Keratinocyte (primary cell): ENCODE measurements around the gene CHRNA7. TPM values are rescaled to one million over a fixed set of nuclear protein-coding genes. Genes with fewer than 3 reads are reported as not detected.

Experiments
- DNase-seq: peaks from one replicate; pipeline ENCODE4 v3.0.0-alpha.2; 2011; ENCODE audit warnings: low read depth, missing footprints, low spot score
- FAIRE-seq: peaks from 2 replicates; lab custom pipeline; 2011; peaks lifted over from hg19 to GRCh38; lab: Jason Lieb, UNC
- H2AFZ ChIP-seq: 2 replicates; pipeline ENCODE4 v1.6.0; 2012; ENCODE audit warnings: low read length, control low read depth, inconsistent platforms; ENCODE audit not compliant: control insufficient read depth
- H3K27ac ChIP-seq: 2 replicates; pipeline ENCODE4 v1.5.1; 2011; ENCODE audit warnings: low read length; ENCODE audit not compliant: control insufficient read depth, insufficient read depth
- H3K27me3 ChIP-seq: 3 replicates; pipeline ENCODE4 v1.6.0; 2011; ENCODE audit warnings: low read length; ENCODE audit not compliant: control insufficient read depth, insufficient read depth; ENCODE audit errors: extremely low read depth
- H3K36me3 ChIP-seq, 2 experiments: 2 replicates in 1 of 2; 3 replicates in 1 of 2; pipeline ENCODE4 v1.5.1; 2011; ENCODE audit warnings: low read length in 2 of 2, mild to moderate bottlenecking in 1 of 2; ENCODE audit not compliant: control insufficient read depth in 2 of 2, insufficient read depth in 2 of 2; ENCODE audit errors: extremely low read depth in 1 of 2
- H3K4me1 ChIP-seq: 3 replicates; pipeline ENCODE4 v1.5.1; 2011; ENCODE audit warnings: low read length; ENCODE audit not compliant: control insufficient read depth, insufficient read depth; ENCODE audit errors: extremely low read depth
- H3K4me2 ChIP-seq: 3 replicates; pipeline ENCODE4 v1.6.0; 2011; ENCODE audit warnings: low read depth, low read length; ENCODE audit not compliant: control insufficient read depth, insufficient read depth; ENCODE audit errors: extremely low read depth
- H3K4me3 ChIP-seq, 3 experiments: fragments of 200-600 bp in 1 of 3; sonication (generic) in 1 of 3; 2 replicates in 2 of 3; 3 replicates in 1 of 3; pipeline ENCODE4 v1.5.1; 2011 to 2016; ENCODE audit warnings: low read length in 3 of 3, mild to moderate bottlenecking in 3 of 3, control low read depth in 2 of 3, inconsistent platforms in 1 of 3, low read depth in 1 of 3, mixed read lengths in 1 of 3, mixed run types in 1 of 3, moderate library complexity in 1 of 3; ENCODE audit not compliant: control insufficient read depth in 2 of 3, insufficient read depth in 2 of 3; ENCODE audit errors: extremely low read depth in 1 of 3
- H3K79me2 ChIP-seq: 2 replicates; pipeline ENCODE4 v1.6.0; 2012; ENCODE audit warnings: low read length; ENCODE audit not compliant: control insufficient read depth, insufficient read depth
- H3K9ac ChIP-seq: 3 replicates; pipeline ENCODE4 v1.6.0; 2011; ENCODE audit warnings: low read length; ENCODE audit not compliant: control insufficient read depth, insufficient read depth; ENCODE audit errors: extremely low read depth
- H3K9me1 ChIP-seq: 3 replicates; pipeline ENCODE4 v1.6.0; 2011; ENCODE audit warnings: low read length; ENCODE audit not compliant: control insufficient read depth, insufficient read depth; ENCODE audit errors: extremely low read depth
- H3K9me3 ChIP-seq: 2 replicates; pipeline ENCODE4 v1.5.1; 2012; ENCODE audit warnings: low read depth, low read length; ENCODE audit not compliant: control insufficient read depth
- H4K20me1 ChIP-seq: 3 replicates; pipeline ENCODE4 v1.6.0; 2011; ENCODE audit warnings: low read length; ENCODE audit not compliant: control insufficient read depth, insufficient read depth; ENCODE audit errors: extremely low read depth
- EZH2 ChIP-seq: IDR thresholded peaks from one replicate; pipeline ENCODE4 v1.6.1; 2012; ENCODE audit warnings: inconsistent platforms, mild to moderate bottlenecking, low read length, moderate library complexity
- dilution Hi-C: fragments of 300-500 bp; cut with MboI; formaldehyde crosslinking; loops from one replicate; pipeline ENCODE4 v1.7.0; 2020; ENCODE audit warnings: low sequenced_read_pairs; ENCODE audit not compliant: extremely low pct_ligation_motif_present
- polyA plus RNA-seq, 5 experiments: library from polyadenylated mRNA; depleted of rRNA in 3 of 5; stranded (reverse) in 3 of 5; stranded (forward) in 1 of 5; unstranded in 1 of 5; fragments of >200 nt; gene quantifications; 1 replicate in 1 of 5; 2 replicates in 3 of 5; 3 replicates in 1 of 5; pipeline versions ENCODE4 v1.2.1 to v1.2.3, GENCODE V29; 2011 to 2012; ENCODE audit warnings: missing spikeins in 2 of 5, low read depth in 1 of 5, low replicate concordance in 1 of 5
- TF ChIP-seq, protein P1 (sequence below), 3 experiments: IDR thresholded peaks in 1 of 3; conservative IDR thresholded peaks in 1 of 3; optimal IDR thresholded peaks in 1 of 3; 2 replicates in 2 of 3; 3 replicates in 1 of 3; pipeline versions ENCODE3 to v1.5.1; 2011; ENCODE audit warnings: low read length in 3 of 3, mild to moderate bottlenecking in 3 of 3, moderate library complexity in 2 of 3, control low read depth in 1 of 3, inconsistent platforms in 1 of 3; ENCODE audit not compliant: insufficient read depth in 2 of 3; ENCODE audit errors: extremely low read depth in 1 of 3

Gene CHRNA7
- polyA plus RNA-seq, 1 donor (not counting 4 experiments of a cell fraction or from before 2014, with no cell fraction given), result 0.93 TPM

DNA sequence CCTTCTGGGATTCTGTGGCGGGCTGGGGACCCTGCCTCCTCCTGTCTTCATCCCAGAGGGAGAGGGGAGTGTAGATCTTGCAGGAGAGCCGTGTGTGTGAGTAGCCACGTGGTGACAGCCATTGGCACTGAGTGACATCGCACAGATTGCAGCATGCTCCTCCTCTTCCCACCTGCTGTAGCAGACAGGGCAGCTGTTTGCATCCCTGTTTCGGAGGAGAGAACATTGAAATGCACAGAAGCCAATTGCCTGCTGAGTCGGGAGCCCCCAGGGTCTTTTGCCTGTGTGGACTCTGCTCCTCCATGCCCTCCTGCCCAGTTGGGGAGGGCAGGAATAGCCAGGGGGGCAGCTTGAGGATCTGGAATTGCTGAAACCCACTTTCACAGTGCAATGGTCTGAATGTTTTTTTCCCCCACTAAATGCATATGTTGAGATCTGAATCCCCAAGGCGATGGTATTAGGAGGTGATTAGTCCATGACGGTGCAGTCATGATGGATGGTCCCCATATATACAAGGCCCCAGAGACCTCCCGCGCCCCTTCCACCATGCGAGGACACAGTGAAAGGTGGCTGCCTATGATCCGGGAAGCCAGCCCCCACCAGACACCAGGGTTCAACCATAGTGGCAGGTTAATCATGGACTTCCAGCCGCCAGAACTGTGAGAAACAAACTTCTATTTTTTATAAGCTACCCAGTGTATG lies 66.8 kb downstream of the CHRNA7 start:
- H3K9me1 ChIP-seq, result no peaks in the 10 kb centered on the region
- H3K9ac ChIP-seq, result no peak overlapping the region
- no peak overlapping the region for H2AFZ ChIP-seq
- no peak for DNase-seq
- H3K4me3 ChIP-seq, result no peak overlapping the region
- H3K27me3 ChIP-seq, result no peaks in the 10 kb centered on the region
- TF ChIP-seq, protein P1, sequence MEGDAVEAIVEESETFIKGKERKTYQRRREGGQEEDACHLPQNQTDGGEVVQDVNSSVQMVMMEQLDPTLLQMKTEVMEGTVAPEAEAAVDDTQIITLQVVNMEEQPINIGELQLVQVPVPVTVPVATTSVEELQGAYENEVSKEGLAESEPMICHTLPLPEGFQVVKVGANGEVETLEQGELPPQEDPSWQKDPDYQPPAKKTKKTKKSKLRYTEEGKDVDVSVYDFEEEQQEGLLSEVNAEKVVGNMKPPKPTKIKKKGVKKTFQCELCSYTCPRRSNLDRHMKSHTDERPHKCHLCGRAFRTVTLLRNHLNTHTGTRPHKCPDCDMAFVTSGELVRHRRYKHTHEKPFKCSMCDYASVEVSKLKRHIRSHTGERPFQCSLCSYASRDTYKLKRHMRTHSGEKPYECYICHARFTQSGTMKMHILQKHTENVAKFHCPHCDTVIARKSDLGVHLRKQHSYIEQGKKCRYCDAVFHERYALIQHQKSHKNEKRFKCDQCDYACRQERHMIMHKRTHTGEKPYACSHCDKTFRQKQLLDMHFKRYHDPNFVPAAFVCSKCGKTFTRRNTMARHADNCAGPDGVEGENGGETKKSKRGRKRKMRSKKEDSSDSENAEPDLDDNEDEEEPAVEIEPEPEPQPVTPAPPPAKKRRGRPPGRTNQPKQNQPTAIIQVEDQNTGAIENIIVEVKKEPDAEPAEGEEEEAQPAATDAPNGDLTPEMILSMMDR (optimal IDR thresholded peaks at IDR 0.05 in 1 of 3, IDR thresholded peaks at IDR 0.05 in 1 of 3, conservative IDR thresholded peaks at IDR 0.05 in 1 of 3; ENCODE audit: extremely low read depth in 1 of 3, insufficient read depth in 2 of 3, low read length in 3 of 3), result no peak
- TF ChIP-seq EZH2, result no peak
- no peaks in the 10 kb centered on the region for H3K79me2 ChIP-seq
- no peak overlapping the region for H3K4me2 ChIP-seq
- H4K20me1 ChIP-seq, result no peaks in the 10 kb centered on the region
- no peak overlapping the region for H3K27ac ChIP-seq
- dilution Hi-C loops, result no loop called here
- FAIRE-seq, result no peak
- no peaks in the 10 kb centered on the region for H3K36me3 ChIP-seq
- H3K9me3 ChIP-seq, result no peaks in the 10 kb centered on the region
- no peaks in the 10 kb centered on the region for H3K4me1 ChIP-seq

DNA sequence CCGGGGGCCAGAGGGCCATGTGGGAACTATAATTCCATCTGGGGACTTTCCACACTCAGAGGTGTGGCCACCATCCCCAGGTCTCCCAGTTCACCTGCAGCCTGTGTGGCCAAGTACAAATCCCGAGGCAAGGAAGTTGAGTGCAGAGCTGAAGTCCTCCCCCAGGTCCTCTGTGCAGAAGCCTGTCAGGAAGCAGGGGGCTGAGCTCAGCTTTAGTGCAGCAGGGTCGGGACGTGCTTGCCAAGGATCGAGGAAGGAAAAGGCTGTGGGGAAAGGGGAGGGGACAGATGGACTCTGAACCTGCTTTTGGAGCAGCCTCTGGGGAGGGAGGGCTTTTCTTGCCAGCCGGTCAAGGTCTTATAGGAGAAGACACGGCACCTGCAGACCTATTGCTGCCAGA lies 67.7 kb downstream of the CHRNA7 start:
- Histone ChIP-seq H3K4me2 (no peak overlapping the region), H3K36me3 (no peaks in the 10 kb centered on the region), H2AFZ (no peak overlapping the region), H3K4me1 (no peaks in the 10 kb centered on the region), H4K20me1 (no peaks in the 10 kb centered on the region), H3K9me1 (no peaks in the 10 kb centered on the region), H3K9ac (no peak overlapping the region), H3K79me2 (no peaks in the 10 kb centered on the region), H3K9me3 (no peaks in the 10 kb centered on the region), H3K27me3 (no peaks in the 10 kb centered on the region), H3K27ac (no peak overlapping the region), H3K4me3 (no peak overlapping the region)
- TF ChIP-seq, protein P1 (optimal IDR thresholded peaks at IDR 0.05 in 1 of 3, IDR thresholded peaks at IDR 0.05 in 1 of 3, conservative IDR thresholded peaks at IDR 0.05 in 1 of 3; ENCODE audit: extremely low read depth in 1 of 3, insufficient read depth in 2 of 3, low read length in 3 of 3), result no peak
- no peak for TF ChIP-seq EZH2
- FAIRE-seq (no peak), DNase-seq (no peak)
- dilution Hi-C loops, result no loop called here
